Heart left ventricle (tissue), 16 donors: ENCODE measurements around the gene TCP10L. TPM values are rescaled to one million over a fixed set of nuclear protein-coding genes. Genes with fewer than 3 reads are reported as not detected.

Source experiments
- ATAC-seq, 4 donors: fragments of 200-7000 bp; cut with Tn5 transposase; one replicate each; pipeline ENCODE4 v1.9.1; 2020 to 2022; ENCODE audit warnings: moderate library complexity in 4 of 4, mild to moderate bottlenecking in 3 of 4, moderate number of reproducible peaks in 1 of 4
- DNase-seq, 5 donors: peaks; one replicate each; pipeline ENCODE4 v3.0.0-alpha.2; 2020
- H3K27ac ChIP-seq, 12 donors: fragments of 200-600 bp; sonication (generic) in 4 of 12; one replicate each; pipeline versions ENCODE4 v1.5.0 to v1.8.0; 2016 to 2022; ENCODE audit warnings: mild to moderate bottlenecking in 2 of 12
- H3K27me3 ChIP-seq, 9 donors: fragments of 200-600 bp; sonication (generic) in 2 of 9; one replicate each; pipeline versions ENCODE4 v1.5.1 to v1.8.0; 2016 to 2022; ENCODE audit warnings: mild to moderate bottlenecking in 3 of 9
- H3K36me3 ChIP-seq, 9 donors: fragments of 200-600 bp; sonication (generic) in 2 of 9; one replicate each; pipeline versions ENCODE4 v1.5.0 to v1.8.0; 2018 to 2022; ENCODE audit warnings: mild to moderate bottlenecking in 2 of 9
- H3K4me1 ChIP-seq, 12 donors: fragments of 200-600 bp; sonication (generic) in 4 of 12; one replicate each; pipeline versions ENCODE4 v1.5.0 to v1.8.0; 2016 to 2022; ENCODE audit warnings: mild to moderate bottlenecking in 3 of 12
- H3K4me3 ChIP-seq, 12 donors: fragments of 200-600 bp; sonication (generic) in 4 of 12; one replicate each; pipeline versions ENCODE4 v1.5.0 to v1.8.0; 2017 to 2022; ENCODE audit warnings: mild to moderate bottlenecking in 9 of 12, moderate library complexity in 4 of 12
- H3K9me3 ChIP-seq, 12 donors: fragments of 200-600 bp; sonication (generic) in 4 of 12; one replicate each; pipeline versions ENCODE4 v1.5.0 to v1.8.0; 2016 to 2022; ENCODE audit warnings: mild to moderate bottlenecking in 1 of 12
- CTCF ChIP-seq, 12 donors: fragments of 200-600 bp; sonication (generic) in 4 of 12; IDR thresholded peaks; one replicate each; pipeline versions ENCODE4 v1.5.0 to v1.8.0; 2018 to 2022; ENCODE audit warnings: antibody characterized with exemption in 12 of 12, mild to moderate bottlenecking in 5 of 12
- POLR2A ChIP-seq, 2 donors: fragments of 450-650 bp; IDR thresholded peaks; one replicate each; pipeline ENCODE4 v1.6.1; 2017; ENCODE audit warnings: antibody characterized with exemption in 2 of 2, mild to moderate bottlenecking in 2 of 2, moderate library complexity in 2 of 2
- WGBS, 4 donors: extraction: QIAGEN DNeasy Blood & Tissue Kit in 2 of 4; methylation state at CpG; one replicate each; pipeline versions ENCODE4 v1.1.5 to v1.1.7; 2013 to 2018; 5-methylcytosine and 5-hydroxymethylcytosine counted together
- intact Hi-C, 10 donors: fragments of 100-400 bp; cut with DNase I; formaldehyde crosslinking; loops; one replicate each; pipeline versions ENCODE4 v1.11.1 to v1.14.2; 2022
- polyA plus RNA-seq, 2 donors: library from polyadenylated mRNA; stranded (reverse); fragments of 200-250 nt; gene quantifications; one replicate each; pipeline ENCODE4 v1.2.3, GENCODE V29; 2013
- total RNA-seq, 9 donors: library from RNA; depleted of rRNA in 2 of 9; stranded (reverse); fragments of >200 nt in 2 of 9; fragmentation: NEBNext Ultra II Directional in 3 of 9; extraction: Animal tissue kit (Norgen Biotek cat#: 25700) in 3 of 9; gene quantifications; one replicate each; pipeline versions ENCODE4 v1.1.0 to v1.2.4, GENCODE V29; 2016 to 2023
- donor health status: ischemic (EF 13 %, LVEDD 7.1; RV severe dilation, severe dysfunction).
- donor health status: healthy with polysubstance abuse.
- donor health status: DM: no; HTN: yes; CAD: no.
- donor health status: DM: no; HTN: no; CAD: no.
- donor health status: ischemic (EF 25% LVEDD 6.9; RV normal size, moderate dysfunction).
- donor health status: ischemic (EF 25% LVEDD 5.7; RV mildly dilated, moderate dysfunction).
- donor health status: healthy.
- donor health status: DM: yes; HTN: yes; CAD: no.
- donor health status: ischemic (EF 35%, LVEDD 5.7; RV mildly dilated, moderate dysfunction).
- donor health status: nonischemic (EF 11% LVEDD 7.7; RV severe dilation, severe dysfunction).
- donor health status: DM: yes; HTN: yes; CAD: no.
- donor health status: PGD.
- donor health status: ischemic (EF 29% LVEDD 5.4; RV normal size, mild dysfunction).
- donor health status: nonischemic (EF 23%, LVEDD 6.1; RV moderate dilation, normal function).

Gene TCP10L
- total and polyA plus RNA-seq, 11 donors = 0.80 to 3.9 (median 2.2) TPM

DNA sequence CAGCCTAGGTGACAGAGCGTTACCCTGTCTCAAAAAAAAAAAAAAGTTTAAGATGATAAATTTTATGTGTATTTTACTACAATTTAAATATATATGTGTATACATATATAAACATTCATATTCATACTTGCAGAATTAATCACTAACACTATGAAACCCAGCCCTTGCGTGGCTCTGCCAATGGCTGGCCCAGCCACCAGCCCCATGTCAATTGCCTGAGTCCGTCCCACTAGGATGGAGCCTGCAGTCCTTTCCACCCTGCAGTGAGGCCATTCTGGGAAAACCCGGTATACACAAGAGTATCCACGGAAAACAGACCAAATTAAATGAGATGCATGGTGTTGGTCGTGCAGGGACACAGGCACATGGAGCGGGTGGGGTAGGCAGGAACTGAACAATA lies 49.7 kb downstream of the TCP10L start:
- H3K27me3 ChIP-seq = no peaks in the 10 kb centered on the region
- H3K9me3 ChIP-seq = no peaks in the 10 kb centered on the region
- no peaks in the 10 kb centered on the region for H3K4me1 ChIP-seq
- DNase-seq = no peak
- H3K4me3 ChIP-seq = no peak overlapping the region
- no peak for ATAC-seq
- no peak overlapping the region for H3K27ac ChIP-seq
- H3K36me3 ChIP-seq = no peaks in the 10 kb centered on the region
- WGBS, 4 donors = 95 to 98% (median 96%) methylated on average over 7 of the region's 7 CpGs
- intact Hi-C loops = no loop called here
- TF ChIP-seq POLR2A (IDR thresholded peaks at IDR 0.05) (no peak), CTCF (IDR thresholded peaks at IDR 0.05) (no peak)

DNA sequence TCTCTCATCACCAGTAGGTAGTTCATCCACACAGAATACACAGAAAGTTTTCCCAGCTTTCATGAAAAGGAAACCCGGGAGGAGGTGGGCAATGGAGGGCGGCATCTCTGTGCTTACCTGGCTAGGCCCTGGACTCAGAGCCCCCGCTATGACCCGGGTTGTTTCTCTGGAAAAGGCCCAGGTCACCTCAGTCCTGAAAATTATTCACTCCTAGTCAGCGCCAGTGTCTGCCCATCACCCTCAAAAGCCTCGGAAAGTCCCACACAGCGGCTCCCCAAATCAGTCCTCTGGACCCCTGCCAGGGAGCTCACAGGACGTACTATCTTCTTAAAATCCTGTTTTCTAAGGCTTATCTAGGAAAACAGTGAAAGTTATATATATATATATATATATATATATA lies 51.2 kb downstream of the TCP10L start:
- no peaks in the 10 kb centered on the region for H3K4me1 ChIP-seq
- no peak overlapping the region for H3K4me3 ChIP-seq
- H3K27me3 ChIP-seq = no peaks in the 10 kb centered on the region
- no peak overlapping the region for H3K27ac ChIP-seq
- intact Hi-C loops = no loop called here
- WGBS, 4 donors = 88 to 91% (median 91%) methylated on average over 8 of the region's 8 CpGs
- TF ChIP-seq CTCF (IDR thresholded peaks at IDR 0.05) (no peak), POLR2A (IDR thresholded peaks at IDR 0.05) (no peak)
- no peaks in the 10 kb centered on the region for H3K9me3 ChIP-seq
- H3K36me3 ChIP-seq = no peaks in the 10 kb centered on the region
- no peak for DNase-seq
- ATAC-seq = no peak

DNA sequence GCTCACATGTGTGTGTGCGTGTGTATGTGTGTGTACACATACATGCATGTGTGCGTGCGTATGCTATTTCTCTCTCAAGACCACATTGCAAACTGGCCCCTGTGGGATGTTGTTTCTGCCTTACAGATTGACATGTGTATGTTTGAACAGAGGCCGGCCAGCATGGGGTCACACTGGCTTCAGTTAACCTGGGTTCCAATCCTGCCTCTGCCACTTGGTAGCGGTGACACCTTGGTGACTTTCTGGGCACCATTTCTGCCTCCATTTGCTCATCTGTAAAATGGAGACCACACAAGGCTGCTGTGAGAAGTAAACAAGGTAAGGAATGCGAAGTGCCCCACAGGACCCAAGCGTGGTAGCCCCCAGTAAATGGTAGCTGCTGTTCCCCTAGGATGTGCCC lies 51.7 kb downstream of the TCP10L start:
- Histone ChIP-seq H3K4me1 (no peaks in the 10 kb centered on the region), H3K27ac (no peak overlapping the region), H3K27me3 (no peaks in the 10 kb centered on the region), H3K9me3 (no peaks in the 10 kb centered on the region), H3K36me3 (no peaks in the 10 kb centered on the region), H3K4me3 (no peak overlapping the region)
- no peak for ATAC-seq
- no peak for TF ChIP-seq CTCF (IDR thresholded peaks at IDR 0.05)
- TF ChIP-seq POLR2A (IDR thresholded peaks at IDR 0.05) = no peak
- intact Hi-C loops = no loop called here
- DNase-seq = no peak
- WGBS, 4 donors = 96 to 99% (median 98%) methylated on average over 6 to 7 of the region's 7 CpGs

GRCh38 chr21:32533053-32533452 lies 52.3 kb downstream of the TCP10L start:
- WGBS, 4 donors = 83 to 89% (median 85%) methylated on average over 4 of the region's 4 CpGs
- peak in 1 of 4 donors; percentile 29 for ATAC-seq

More at GRCh38 chr21:32533053-32533452, 52.3 kb downstream of the TCP10L start:
- intact Hi-C loops = no loop called here
- Histone ChIP-seq H3K9me3 (no peaks in the 10 kb centered on the region), H3K36me3 (no peaks in the 10 kb centered on the region), H3K4me3 (no peak overlapping the region), H3K27ac (no peak overlapping the region), H3K27me3 (no peaks in the 10 kb centered on the region), H3K4me1 (no peaks in the 10 kb centered on the region)
- no peak for DNase-seq
- TF ChIP-seq POLR2A (IDR thresholded peaks at IDR 0.05) (no peak), CTCF (IDR thresholded peaks at IDR 0.05) (no peak)
